ENCODE measurements around the gene TRANK1. TPM values are rescaled to one million over a fixed set of nuclear protein-coding genes. Genes with fewer than 3 reads are reported as not detected.

The TRANK1 gene
- total and polyA plus RNA-seq, 2 of the 8 experiments (the other 6 are each of a cell fraction or from before 2014, with no cell fraction given), result 2.9 to 8.8 TPM

DNA sequence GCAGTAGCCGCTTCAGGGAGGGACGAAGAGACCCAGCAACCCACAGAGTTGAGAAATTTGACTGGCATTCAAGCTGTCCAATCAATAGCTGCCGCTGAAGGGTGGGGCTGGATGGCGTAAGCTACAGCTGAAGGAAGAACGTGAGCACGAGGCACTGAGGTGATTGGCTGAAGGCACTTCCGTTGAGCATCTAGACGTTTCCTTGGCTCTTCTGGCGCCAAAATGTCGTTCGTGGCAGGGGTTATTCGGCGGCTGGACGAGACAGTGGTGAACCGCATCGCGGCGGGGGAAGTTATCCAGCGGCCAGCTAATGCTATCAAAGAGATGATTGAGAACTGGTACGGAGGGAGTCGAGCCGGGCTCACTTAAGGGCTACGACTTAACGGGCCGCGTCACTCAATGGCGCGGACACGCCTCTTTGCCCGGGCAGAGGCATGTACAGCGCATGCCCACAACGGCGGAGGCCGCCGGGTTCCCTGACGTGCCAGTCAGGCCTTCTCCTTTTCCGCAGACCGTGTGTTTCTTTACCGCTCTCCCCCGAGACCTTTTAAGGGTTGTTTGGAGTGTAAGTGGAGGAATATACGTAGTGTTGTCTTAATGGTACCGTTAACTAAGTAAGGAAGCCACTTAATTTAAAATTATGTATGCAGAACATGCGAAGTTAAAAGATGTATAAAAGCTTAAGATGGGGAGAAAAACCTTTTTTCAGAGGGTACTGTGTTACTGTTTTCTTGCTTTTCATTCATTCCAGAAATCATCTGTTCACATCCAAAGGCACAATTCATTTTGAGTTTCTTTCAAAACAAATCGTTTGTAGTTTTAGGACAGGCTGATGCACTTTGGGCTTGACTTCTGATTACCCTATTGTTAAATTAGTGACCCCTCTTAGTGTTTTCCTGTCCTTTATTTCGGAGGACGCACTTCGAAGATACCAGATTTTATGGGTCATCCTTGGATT lies 48.8 kb upstream of the TRANK1 start, which contains the start of gene MLH1 (continued):
- TF ChIP-seq RNF2 (IDR thresholded peaks at IDR 0.05; ENCODE audit: borderline replicate concordance, low read depth, low read length, missing control alignments, poor library complexity, severe bottlenecking) (no peak), CHD2 (IDR thresholded peaks at IDR 0.05; ENCODE audit: low read length) (peak; percentile 87), EP300 (IDR thresholded peaks at IDR 0.05; ENCODE audit: borderline replicate concordance in 1 of 2, low read depth in 2 of 2, low read length in 2 of 2) (no peak), SP1 (IDR thresholded peaks at IDR 0.05; ENCODE audit: low read depth, low read length) (peak; percentile 97), SP2 (IDR thresholded peaks at IDR 0.05; ENCODE audit: low read length) (peak; percentile 88), E2F6 (IDR thresholded peaks at IDR 0.05) (peak; percentile 96), SIN3A (conservative IDR thresholded peaks at IDR 0.05 in 1 of 2, IDR thresholded peaks at IDR 0.05 in 1 of 2; ENCODE audit: low read depth in 1 of 2, low read length in 2 of 2) (peak; percentile 17 to 36; a peak in 1 of 4 replicates), JUND (IDR thresholded peaks at IDR 0.05; ENCODE audit: low read length) (0 out of 2 replicates have a peak, but pooled peaks have one; percentile 57), RFX5 (IDR thresholded peaks at IDR 0.05; ENCODE audit: borderline replicate concordance, low read depth, low read length) (no peak), TAF7 (optimal IDR thresholded peaks at IDR 0.05; ENCODE audit: borderline replicate concordance, low read depth, low read length) (no peak), BCL11A (IDR thresholded peaks at IDR 0.05; ENCODE audit: low read depth in 2 of 2, low read length in 2 of 2) (no peak), POLR2AphosphoS5 (IDR thresholded peaks at IDR 0.05; ENCODE audit: low read depth, low read length) (peak; percentile 86), KDM4A (IDR thresholded peaks at IDR 0.05; ENCODE audit: low read depth, low read length, severe bottlenecking) (peak; percentile 47), TBP (IDR thresholded peaks at IDR 0.05; ENCODE audit: low read depth, low read length) (peak; percentile 76), USF2 (IDR thresholded peaks at IDR 0.05; ENCODE audit: low read length) (0 out of 2 replicates have a peak, but pooled peaks have one; percentile 37), TAF1 (IDR thresholded peaks at IDR 0.05; ENCODE audit: low read depth, low read length) (peak; percentile 88; the same call in 1 of the 2 replicates)

Data from H1 (cell line).